Esophagus squamous epithelium (tissue), 5 donors: ENCODE data around the gene RRBP1. TPM values are rescaled to one million over a fixed set of nuclear protein-coding genes. Genes with fewer than 3 reads are reported as not detected.

Source experiments
- DNase-seq: peaks from one replicate; lab custom pipeline; 2025; lab: John Stamatoyannopoulos, UW
- H3K27ac ChIP-seq, 4 donors: fragments of 200-600 bp; sonication (generic); one replicate each; pipeline ENCODE4 v1.5.1; 2016 to 2019; ENCODE audit warnings: mild to moderate bottlenecking in 1 of 4
- H3K27me3 ChIP-seq, 4 donors: fragments of 200-600 bp; sonication (generic); 1 replicate in 3 of 4; 2 replicates in 1 of 4; pipeline versions ENCODE4 v1.5.1 to v1.6.0; 2017 to 2021; ENCODE audit warnings: antibody characterized with exemption in 1 of 4
- H3K36me3 ChIP-seq, 3 donors: fragments of 200-600 bp; sonication (generic); one replicate each; pipeline ENCODE4 v1.5.1; 2016 to 2019
- H3K4me1 ChIP-seq, 3 donors: fragments of 200-600 bp; sonication (generic); one replicate each; pipeline ENCODE4 v1.5.1; 2017 to 2019
- H3K4me3 ChIP-seq, 4 donors: fragments of 200-600 bp; sonication (generic); 1 replicate in 3 of 4; 2 replicates in 1 of 4; pipeline ENCODE4 v1.5.1; 2016 to 2019; ENCODE audit warnings: mild to moderate bottlenecking in 2 of 4, moderate library complexity in 1 of 4
- H3K9me3 ChIP-seq, 3 donors: fragments of 200-600 bp; sonication (generic); one replicate each; pipeline ENCODE4 v1.5.1; 2016 to 2019
- CTCF ChIP-seq, 6 experiments: fragments of 450-650 bp in 4 of 6; fragments of 200-600 bp in 2 of 6; sonication (generic) in 2 of 6; IDR thresholded peaks; one replicate each; pipeline ENCODE4 v1.5.1; 2016 to 2019; ENCODE audit warnings: antibody characterized with exemption in 6 of 6, mild to moderate bottlenecking in 4 of 6, moderate library complexity in 4 of 6
- POLR2A ChIP-seq, 4 donors: fragments of 450-650 bp; IDR thresholded peaks; one replicate each; pipeline ENCODE4 v1.6.1; 2017; ENCODE audit warnings: antibody characterized with exemption in 4 of 4, mild to moderate bottlenecking in 4 of 4, moderate library complexity in 3 of 4
- WGBS, 2 donors: methylation state at CpG; one replicate each; pipeline ENCODE4 v1.1.5; 2018; 5-methylcytosine and 5-hydroxymethylcytosine counted together
- intact Hi-C: fragments of 100-400 bp; cut with DNase I; formaldehyde crosslinking; loops from one replicate; pipeline ENCODE4 v1.15.0; 2022
- total RNA-seq, 4 donors: library from RNA; depleted of rRNA; stranded (reverse); fragments of >200 nt; gene quantifications; one replicate each; pipeline ENCODE4 v1.1.0, GENCODE V29; 2016
- donor health status: DM: yes; HTN: yes; CAD: no.

Gene RRBP1
- total RNA-seq, 4 donors from 2014 or later: 61.4 to 128 (median 72.7) TPM

DNA sequence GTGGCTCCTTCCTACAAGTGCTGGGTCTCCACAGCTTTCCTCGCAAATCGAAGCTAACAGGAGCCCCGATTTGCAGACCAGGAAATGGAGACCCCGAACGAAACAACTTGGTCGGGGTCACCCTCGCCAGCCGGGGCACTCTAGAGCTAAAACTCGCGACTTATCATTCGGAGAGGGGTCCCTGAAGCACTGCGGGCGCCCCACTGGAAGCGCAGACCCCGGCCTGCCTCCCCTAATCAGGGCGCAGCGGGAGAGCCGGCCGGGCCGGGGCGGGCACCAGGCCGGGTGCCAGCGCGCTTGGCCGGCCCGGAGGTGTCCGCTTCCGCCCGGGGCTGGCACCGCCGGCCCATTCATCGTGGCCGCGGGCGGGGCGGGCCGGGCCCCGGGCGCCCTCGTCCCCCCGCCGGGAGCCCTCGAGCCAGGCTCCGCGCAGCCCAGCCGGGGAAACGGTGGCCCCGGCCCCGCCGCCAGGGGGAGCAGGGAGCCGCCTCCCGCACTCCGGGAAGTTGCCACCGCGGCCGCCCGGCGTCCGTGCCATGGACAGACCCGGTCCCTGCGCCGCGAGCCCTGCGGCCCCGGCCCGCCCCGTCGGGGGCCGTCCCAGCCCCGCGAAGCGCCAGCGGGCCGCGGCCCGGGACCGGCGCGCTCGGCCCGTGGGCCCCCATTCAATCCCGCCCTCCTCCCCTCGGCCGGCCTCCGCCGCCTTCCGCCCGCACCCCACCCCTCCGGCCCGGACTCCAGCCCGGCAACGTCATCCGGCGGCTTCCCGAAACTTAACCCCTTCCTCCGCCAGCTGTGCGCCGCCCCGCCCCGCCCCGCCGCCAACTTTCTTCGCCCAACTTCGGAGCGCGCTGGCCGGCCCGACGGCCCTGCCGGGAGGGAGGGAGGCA lies 961 bp downstream of the RRBP1 start:
- WGBS, 2 donors: 0% methylated on average over 5 of the region's 110 CpGs; no CpG with 5 or more reads in 1 of the 2 donors
- Histone ChIP-seq H3K9me3 (no peaks in the 10 kb centered on the region), H3K4me1 (peaks cover 11 to 47% (median 15%) of the 10 kb centered on the region in 3 donors), H3K36me3 (peaks cover 0 to 33% (median 0%) of the 10 kb centered on the region in 3 donors), H3K27ac (peak overlapping the region; percentile 92 to 99 (median 98)), H3K4me3 (peak overlapping the region; percentile 75 to 96 (median 85)), H3K27me3 (peaks cover 0 to 14% (median 0%) of the 10 kb centered on the region in 4 donors)
- peak; percentile 24 to 91 (median 82) for TF ChIP-seq CTCF (IDR thresholded peaks at IDR 0.05)
- no peak for TF ChIP-seq POLR2A (IDR thresholded peaks at IDR 0.05)
- peak; percentile 15 for DNase-seq
- intact Hi-C loops: loop anchor here (5.0 kb wide), 1 partner anchor 216 kb away; no protein-coding TSS in a partner anchor

GRCh38 chr20:17679941-17680835 lies 1.9 kb downstream of the RRBP1 start:
- TF ChIP-seq CTCF (IDR thresholded peaks at IDR 0.05) (peak in 1 of 6 experiments; percentile 1), POLR2A (IDR thresholded peaks at IDR 0.05) (no peak)
- Histone ChIP-seq H3K27me3 (peaks cover 0 to 14% (median 0%) of the 10 kb centered on the region in 4 donors), H3K4me3 (peak overlapping the region; percentile 75 to 96 (median 85)), H3K4me1 (peaks cover 11 to 56% (median 23%) of the 10 kb centered on the region in 3 donors), H3K27ac (peak overlapping the region; percentile 92 to 99 (median 98)), H3K9me3 (no peaks in the 10 kb centered on the region), H3K36me3 (peaks cover 0 to 41% (median 0%) of the 10 kb centered on the region in 3 donors)
- intact Hi-C loops: loop anchor here (5.0 to 10.0 kb wide), 2 partner anchors 217 to 315 kb away; no protein-coding TSS in a partner anchor
- 18 to 19% methylated on average over 12 to 24 of the region's 27 CpGs for WGBS, 2 donors
- DNase-seq: no peak

DNA sequence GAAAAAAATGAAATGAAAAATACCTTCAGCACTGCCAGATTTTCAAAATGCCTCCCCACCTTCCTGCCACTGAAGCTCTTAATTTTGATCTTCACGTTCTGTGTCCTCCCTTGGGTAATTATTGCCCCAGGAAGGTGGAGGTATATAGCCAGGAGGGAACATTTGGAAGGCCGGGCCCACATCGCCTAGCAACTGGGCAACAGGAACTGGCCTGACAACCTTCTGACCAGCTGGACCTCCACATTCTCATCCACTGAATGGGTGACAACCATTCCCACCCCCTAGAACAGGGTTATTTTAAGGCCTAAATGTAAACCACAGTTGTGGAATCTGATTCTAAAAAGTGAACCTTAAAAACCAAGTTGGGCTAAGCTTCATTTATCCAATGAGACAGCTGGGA lies 3.2 kb downstream of the RRBP1 start:
- Histone ChIP-seq H3K9me3 (no peaks in the 10 kb centered on the region), H3K4me1 (peaks cover 11 to 69% (median 25%) of the 10 kb centered on the region in 3 donors), H3K27me3 (peaks cover 0 to 1% (median 0%) of the 10 kb centered on the region in 4 donors), H3K27ac (no peak overlapping the region), H3K4me3 (no peak overlapping the region), H3K36me3 (peaks cover 0 to 48% (median 0%) of the 10 kb centered on the region in 3 donors)
- intact Hi-C loops: loop anchor here (10.0 kb wide), 1 partner anchor 316 kb away; no protein-coding TSS in a partner anchor
- TF ChIP-seq POLR2A (IDR thresholded peaks at IDR 0.05) (no peak), CTCF (IDR thresholded peaks at IDR 0.05) (no peak)
- 88 to 90% methylated on average over 3 of the region's 3 CpGs for WGBS, 2 donors
- no peak for DNase-seq

- H3K27me3 ChIP-seq: no peaks in the 10 kb centered on the region
- intact Hi-C loops: loop anchor here (10.0 kb wide), 1 partner anchor 317 kb away; no protein-coding TSS in a partner anchor
- 72 to 97% methylated on average over 2 of the region's 2 CpGs for WGBS, 2 donors
- no peak for TF ChIP-seq CTCF (IDR thresholded peaks at IDR 0.05)
- no peak for DNase-seq
- no peak overlapping the region for H3K27ac ChIP-seq
- H3K36me3 ChIP-seq: peaks cover 0 to 48% (median 0%) of the 10 kb centered on the region in 3 donors
- peaks cover 11 to 69% (median 25%) of the 10 kb centered on the region in 3 donors for H3K4me1 ChIP-seq
- H3K9me3 ChIP-seq: no peaks in the 10 kb centered on the region
- no peak overlapping the region for H3K4me3 ChIP-seq
These were observed 3.7 kb downstream of the RRBP1 start for GRCh38 chr20:17678295-17678694.
